Midbrain (tissue), 1 donor: ENCODE measurements around the gene DHRS7B.
"Not testable (repeated sequence)": the region's sequence is repeated elsewhere in the genome, so short reads cannot be mapped to it uniquely, and the experiment has no call there.

Source experiments
- DNase-seq: peaks from one replicate; lab custom pipeline; 2025; lab: John Stamatoyannopoulos, UW

Gene DHRS7B

DNA sequence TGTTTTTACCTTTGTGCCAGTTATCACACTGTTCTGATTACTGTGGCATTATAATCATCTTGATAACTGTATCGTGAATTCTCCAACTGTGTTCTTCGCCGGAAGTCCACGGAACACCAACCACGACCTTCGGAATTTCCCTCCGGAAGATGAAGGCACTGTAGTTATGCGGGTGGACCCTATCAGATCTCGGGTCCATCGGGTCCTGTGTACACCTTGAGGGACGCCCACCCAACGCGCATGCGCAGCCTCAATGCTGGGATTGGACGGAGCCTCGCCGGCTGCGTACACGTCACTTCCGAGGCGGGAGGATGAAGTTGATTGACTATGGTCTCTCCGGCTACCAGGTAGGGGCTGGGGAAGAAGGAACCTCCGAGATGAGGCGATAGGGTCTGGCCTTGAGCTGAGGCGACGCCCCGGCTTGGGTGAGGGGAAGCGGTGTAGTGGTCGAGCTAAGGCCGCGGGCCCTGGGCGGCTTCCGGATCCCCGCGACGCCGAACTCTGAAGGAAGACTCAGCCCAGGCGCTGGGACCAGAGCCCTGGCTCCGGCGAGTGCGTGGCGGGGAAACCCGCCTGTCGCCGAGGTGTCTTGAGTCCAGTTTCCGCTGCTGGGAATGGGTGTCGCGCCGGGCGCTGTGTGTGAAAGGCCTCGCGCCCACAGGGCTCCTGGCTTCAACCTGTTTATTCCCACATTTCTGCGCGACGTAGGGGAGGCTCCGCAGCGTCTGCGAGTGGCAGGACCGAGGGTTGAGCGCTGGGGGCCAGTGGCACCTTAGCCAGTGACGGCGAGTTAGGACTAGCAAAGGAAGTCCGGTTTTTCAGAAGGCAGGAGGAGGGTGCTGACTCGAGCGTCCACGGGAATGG lies at the start of gene DHRS7B:
DHRS7B (plus strand) TSS at position 320 of the 864 bp plus-strand sequence; CDS start at position 328, 8 bp downstream.
- DNase-seq = peak; percentile 96

GRCh38 chr17:21077281-21077680 lies 49.5 kb upstream of the DHRS7B start:
- DNase-seq = no peak

- DNase-seq = no peak
These were observed 48.6 kb upstream of the DHRS7B start for GRCh38 chr17:21078016-21078780.

DNA sequence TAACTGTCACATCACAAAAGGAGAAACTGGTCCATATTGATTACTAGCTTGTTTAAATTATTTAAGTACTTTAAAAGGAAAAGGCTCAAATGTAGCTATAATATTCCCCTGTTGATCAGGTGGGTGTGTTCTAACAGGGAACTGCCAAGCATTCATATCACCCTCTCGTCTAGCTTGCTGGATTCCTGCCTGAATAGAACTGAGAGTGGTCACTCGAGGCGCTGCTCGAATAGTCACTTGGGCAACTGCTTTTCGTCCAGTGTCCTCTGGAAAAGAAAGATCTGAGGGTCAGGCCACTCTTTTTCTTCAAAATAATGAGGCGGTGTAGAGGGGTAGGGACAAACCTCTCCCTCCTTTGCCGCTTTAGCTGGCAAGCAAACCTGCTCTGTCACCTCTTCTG lies 47.6 kb upstream of the DHRS7B start:
- no peak for DNase-seq

- DNase-seq = no peak
These were observed 44.7 kb upstream of the DHRS7B start for GRCh38 chr17:21082001-21082436.

DNA sequence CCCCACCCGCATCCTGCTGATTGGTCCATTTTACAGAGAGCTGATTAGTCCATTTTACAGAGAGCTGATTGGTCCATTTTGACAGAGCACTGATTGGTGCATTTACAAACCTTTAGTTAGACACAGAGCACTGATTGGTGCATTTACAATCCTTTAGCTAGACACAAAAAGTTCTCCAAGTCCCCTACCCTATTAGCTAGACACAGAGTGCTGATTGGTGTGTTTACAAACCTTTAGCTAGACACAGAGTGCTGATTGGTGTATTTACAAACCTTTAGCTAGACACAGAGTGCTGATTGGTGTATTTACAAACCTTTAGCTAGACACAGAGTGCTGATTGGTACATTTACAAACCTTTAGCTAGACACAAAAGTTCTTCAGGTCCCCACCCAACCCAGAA lies 41.5 kb upstream of the DHRS7B start:
- DNase-seq = not testable (repeated sequence)

- no peak for DNase-seq
These were observed 41.1 kb upstream of the DHRS7B start for GRCh38 chr17:21085707-21086106.

DNA sequence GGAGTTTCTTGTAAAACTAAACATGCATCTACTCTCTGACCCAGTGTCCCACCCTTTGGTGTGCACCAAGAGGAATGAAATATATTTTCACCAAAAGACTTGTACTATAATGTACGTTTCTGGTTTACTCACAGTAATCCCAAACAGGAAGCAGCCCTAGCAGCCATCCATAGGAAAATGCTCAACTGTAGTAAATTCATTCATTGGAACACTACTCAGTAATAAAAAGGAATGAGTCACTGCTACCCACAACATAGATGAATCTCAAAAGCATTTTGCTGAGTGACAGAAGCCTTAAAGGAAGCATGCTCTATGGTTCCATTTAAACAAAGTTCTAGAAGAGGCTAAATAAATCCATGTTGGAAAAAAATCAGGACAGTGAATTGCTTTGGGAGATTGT lies 37.6 kb upstream of the DHRS7B start:
- no peak for DNase-seq

DNA sequence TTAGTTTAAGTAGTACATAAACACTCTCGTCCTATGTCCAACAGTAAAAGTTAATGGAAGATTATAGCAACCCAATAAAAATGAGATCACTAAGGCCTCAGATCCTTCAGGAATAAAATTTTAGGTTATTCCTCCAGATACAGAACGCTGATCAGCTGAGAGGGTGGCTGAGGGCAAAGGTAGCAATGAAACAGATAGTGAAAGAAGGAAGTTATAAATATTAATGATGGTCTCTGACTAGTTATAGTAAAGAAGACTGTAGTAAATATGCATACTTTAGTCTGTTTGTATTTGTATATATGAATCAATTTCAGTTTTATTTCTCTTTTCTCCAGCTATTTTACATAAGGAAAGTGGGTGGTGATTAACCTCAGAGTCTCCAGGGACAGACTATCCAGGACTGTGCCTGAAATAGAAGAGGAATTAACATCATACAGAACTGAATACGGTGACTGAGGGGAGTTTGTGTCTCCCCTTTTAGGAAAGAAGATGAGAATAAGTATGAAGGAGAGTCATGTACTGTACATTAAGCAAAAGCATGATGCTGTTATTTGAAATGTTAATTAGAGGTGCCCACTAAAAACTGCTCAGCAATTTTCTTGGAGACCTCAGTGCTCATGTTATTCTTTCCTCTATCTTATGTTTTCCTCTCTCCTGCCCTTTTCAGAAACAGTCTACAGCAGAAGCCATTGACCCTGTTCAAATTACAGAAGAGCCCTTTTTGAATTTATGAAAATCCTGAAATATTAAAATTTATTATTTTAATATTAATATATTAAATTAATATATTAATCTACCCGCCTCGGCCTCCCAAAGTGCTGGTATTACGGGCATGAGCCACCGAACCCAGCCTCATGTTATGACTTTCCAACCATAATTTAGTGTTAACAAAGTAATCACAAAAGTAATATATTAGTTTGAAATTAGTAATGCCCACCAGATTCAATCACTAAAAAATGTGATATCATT lies 36.5 kb upstream of the DHRS7B start:
- DNase-seq = no peak

- no peak for DNase-seq
These were observed 35.7 kb upstream of the DHRS7B start for GRCh38 chr17:21090902-21091618.

GRCh38 chr17:21094298-21094704 lies 32.5 kb upstream of the DHRS7B start:
- DNase-seq = no peak

GRCh38 chr17:21095735-21096134 lies 31.0 kb upstream of the DHRS7B start:
- DNase-seq = no peak

DNA sequence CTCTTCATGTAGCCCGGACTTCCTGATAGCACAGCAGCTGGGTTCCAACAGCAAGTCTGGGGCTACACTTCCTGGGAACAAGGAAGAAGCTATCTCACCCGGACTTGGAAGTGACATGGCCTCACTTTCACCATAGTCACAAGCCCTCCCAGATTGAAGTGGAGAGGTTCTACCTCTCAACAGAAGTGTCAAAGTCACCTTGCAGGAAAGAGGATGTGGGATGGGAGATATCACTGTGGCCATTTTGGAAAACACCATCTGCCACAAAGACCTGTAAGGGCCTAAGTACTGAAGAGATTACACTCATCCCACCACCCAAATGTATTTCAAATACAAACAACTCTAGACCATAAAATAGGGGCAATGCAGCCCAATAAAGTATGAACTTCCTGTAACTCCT lies 29.9 kb upstream of the DHRS7B start:
- DNase-seq = no peak

DNA sequence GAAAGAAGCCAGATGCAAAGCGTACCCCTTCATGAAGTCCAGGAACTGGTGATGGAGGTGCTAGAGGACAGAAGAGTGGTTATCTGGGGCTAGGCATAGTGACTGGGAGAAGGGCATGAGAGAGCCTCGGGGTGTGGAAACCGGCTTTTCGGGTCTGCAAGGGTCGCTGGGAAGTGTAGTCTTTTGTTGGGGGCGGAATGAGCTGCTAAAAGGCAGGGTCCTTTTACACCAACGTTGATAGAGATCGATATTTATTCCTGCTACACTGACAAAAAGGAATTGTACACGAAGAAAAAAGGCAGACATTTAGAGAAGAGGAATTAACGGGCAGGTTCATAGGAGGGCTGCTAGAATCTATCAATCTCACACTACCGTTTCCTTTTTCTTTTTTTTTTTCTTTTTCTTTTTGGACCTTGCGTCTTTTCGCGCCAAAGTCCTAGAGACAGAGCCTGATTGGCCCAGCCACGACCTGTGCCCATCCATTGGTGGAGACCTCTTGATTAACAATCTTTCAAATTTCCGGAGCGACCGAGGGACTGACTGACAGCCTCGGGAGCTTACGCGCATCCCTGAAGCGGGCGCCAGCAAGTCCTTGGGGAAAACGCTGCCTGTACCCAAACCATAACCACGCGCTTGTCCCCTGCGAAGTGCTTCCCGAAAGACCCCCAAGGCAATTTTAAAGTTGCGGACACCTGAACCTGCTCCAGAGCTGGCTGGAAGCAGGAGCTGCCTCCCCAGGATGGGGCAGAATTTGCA lies 27.7 kb upstream of the DHRS7B start:
- DNase-seq = peak; percentile 38

DNA sequence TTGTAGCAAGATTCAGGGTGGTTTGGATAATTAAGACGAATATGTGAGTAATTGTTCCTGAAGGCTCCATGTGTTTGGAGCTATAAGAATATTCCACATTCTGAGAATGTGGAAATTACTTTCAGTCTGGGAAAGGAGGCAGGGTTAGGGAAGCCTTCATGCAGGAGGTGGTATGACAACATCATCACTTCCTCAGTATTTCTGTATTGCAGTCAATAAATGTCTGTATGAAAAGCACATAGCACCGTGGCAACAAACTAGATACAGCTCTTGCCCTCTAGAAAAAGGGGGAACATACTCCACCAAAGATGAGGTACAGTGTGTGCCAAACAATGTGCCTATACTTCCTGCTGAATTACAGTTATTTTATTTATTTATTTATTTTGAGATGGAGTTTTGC lies 26.1 kb upstream of the DHRS7B start:
- no peak for DNase-seq

DNA sequence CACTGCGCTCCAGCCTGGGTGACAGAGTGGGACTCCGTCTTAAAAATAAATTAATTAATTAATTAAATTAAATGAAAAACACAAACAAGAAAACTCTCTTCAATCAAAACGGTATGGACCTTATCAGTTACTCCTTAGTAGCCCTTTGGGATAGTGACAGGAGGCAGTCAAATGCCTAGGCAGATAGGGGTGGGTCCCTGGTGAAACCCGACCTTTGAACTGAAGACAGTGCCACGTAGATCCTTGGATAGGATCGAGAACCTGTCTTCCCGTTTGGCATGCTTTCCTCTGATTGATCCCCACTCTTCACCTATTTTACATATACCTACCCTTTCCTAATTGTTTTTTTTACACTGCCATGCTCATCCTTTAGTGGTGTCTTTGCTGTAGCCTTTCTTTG lies 22.2 kb upstream of the DHRS7B start:
- DNase-seq = no peak

DNA sequence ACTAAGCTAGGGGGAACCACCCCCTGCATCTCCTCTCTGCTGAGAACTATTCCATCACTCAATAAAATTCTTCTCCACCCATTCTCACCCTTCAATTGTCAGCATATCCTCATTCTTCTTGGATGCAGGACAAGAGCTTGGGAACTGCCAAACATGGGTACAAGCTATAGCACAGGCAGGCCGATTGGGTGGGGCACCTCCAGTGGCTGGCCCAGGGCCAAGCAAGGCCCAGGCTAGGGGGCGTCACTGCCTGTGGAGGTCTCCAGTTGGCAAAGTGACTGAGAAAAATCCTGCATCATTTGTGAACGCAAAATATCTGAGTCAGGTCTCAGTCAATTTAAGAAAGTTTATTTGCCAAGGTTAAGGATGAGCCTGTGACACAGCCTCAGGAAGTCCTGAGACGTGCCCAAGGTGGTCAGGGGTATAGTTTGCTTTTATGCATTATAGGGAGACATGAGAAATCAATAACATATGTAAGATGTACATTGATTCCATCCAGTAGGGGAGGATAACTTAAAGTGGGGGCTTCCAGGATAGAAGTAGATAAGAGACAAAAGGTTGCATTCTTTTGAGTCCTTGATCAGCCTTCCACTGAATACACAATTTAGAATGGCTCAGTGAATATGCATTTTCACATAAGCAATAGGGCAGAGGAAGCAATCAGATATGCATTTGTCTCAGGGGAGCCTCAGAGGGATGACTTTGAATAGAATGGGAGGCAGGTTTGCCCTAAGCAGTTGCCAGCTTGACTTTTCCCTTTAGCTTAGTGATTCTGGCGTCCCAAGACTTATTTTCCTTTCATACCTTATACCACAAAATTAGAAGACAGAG lies 21.5 kb upstream of the DHRS7B start:
- DNase-seq = no peak

DNA sequence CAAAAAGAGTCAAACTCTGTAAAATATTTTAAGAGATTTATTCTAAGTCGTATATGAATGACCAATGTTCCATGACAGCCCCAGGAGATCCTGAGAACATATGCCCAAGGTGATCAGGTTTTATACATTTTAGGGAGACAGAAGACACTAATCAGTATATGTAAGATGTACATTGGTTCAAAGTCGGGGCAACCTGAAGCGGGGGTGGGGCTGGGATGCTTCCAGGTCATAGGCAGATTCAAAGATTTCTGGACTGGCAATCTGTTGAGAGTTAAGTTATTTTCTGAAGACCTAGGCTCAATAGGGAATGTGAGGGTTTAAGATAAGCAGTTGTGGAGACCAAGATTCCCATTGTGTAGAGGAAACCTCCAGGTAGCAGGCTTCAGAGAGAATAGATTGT lies 20.4 kb upstream of the DHRS7B start:
- DNase-seq = no peak

- DNase-seq = not testable (repeated sequence)
These were observed 19.6 kb upstream of the DHRS7B start for GRCh38 chr17:21107067-21107650.
